ENCODE measurements around the gene FASLG.

FASLG gene

DNA sequence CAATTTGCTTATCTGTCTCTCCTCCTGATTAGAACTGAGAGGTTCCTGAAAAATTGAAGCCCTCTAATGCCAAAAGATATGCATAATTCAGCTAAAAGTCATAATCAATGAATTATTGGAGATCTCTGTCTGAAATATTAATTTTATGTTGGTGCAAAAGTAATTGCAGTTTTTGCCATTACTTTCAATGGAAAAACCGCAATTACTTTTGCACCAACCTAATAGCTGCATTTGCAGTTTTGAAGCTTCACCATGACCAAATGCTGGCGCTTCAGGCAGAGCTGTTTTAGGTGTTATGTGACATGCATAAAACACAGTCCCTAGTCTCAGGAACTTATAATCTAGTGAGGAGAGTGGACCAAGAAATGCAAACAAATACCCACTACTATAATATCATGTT lies 29.7 kb upstream of the FASLG start:
- H3K36me3 ChIP-seq (ENCODE audit: insufficient read depth, low read length): no peaks in the 10 kb centered on the region

DNA sequence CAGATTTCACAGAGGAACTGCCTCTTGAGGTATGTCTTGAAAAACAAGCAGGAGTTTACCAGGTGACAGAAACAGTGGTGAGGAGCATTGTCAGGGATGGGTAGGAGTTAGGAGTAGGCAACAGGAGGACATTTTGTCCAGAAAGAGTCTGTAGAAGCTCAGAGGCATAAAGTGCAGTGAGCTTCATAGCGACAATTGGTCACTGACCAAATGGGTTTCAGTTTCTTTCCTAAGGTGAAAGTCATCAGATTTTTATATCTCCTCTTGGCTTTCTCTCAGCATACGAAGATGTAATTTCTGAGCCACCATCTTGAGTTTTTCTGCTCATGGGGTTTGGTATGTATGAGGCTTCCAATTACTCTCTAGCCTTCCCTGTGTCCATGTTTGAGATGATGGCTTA lies 29.3 kb upstream of the FASLG start:
- Histone ChIP-seq H3K9ac (ENCODE audit: low read depth, low read length) (no peak overlapping the region), H3K9me3 (replicated peaks; ENCODE audit: low read length) (no peaks in the 10 kb centered on the region), H3K36me3 (ENCODE audit: insufficient read depth, low read length) (no peaks in the 10 kb centered on the region), H3K27me3 (ENCODE audit: control insufficient read depth, insufficient read depth, low read length) (no peaks in the 10 kb centered on the region), H3K4me2 (ENCODE audit: low read length) (peak overlapping the region; percentile 46), H3K4me3 (ENCODE audit: low read length) (no peak overlapping the region), H3K4me1 (ENCODE audit: control insufficient read depth, insufficient read depth, low read length) (peaks cover 18% of the 10 kb centered on the region)

More for the DNA sequence above, 29.7 kb upstream of the FASLG start:
- H3K4me2 ChIP-seq (ENCODE audit: low read length): no peak overlapping the region
- H3K9me3 ChIP-seq (replicated peaks; ENCODE audit: low read length): no peaks in the 10 kb centered on the region
- H3K27me3 ChIP-seq (ENCODE audit: control insufficient read depth, insufficient read depth, low read length): no peaks in the 10 kb centered on the region
- H3K9ac ChIP-seq (ENCODE audit: low read depth, low read length): no peak overlapping the region
- H3K4me1 ChIP-seq (ENCODE audit: control insufficient read depth, insufficient read depth, low read length): peaks cover 18% of the 10 kb centered on the region
- H3K4me3 ChIP-seq (ENCODE audit: low read length): no peak overlapping the region

DNA sequence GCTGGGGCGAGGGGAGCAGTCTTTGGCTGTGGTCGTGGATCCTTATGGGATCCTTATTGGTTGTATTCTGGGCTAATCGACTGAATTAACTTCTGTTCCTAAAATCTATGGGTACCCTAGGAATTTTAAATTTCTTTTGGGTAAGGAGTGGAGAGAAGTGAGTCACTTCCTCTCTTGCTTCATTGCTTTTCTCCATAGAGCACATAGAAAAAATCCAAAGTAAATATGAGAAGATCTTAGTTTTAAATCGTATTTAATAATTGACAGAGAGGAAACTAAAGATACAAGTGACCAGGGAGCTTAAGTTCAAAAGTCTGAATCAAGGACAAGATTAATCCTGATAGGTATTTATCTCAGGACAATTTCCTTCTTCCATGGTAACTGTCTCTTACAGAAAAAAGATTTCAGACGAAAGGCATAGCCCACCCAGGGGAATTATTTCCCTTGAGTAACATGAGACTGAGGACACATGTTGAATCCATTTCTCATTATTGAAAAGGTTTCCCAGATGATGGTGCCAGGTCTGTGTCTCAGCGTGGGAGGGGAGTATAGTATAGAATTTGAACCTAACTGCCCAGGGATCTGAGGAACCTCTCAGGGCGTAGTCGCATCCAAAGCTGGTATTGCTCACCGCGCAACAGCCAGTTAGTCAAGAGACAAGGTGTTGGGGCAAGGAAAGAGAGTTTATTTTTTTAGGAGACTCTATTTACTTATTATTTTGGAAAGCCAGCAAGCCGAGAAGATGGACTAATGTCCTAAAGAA lies 28.7 kb upstream of the FASLG start:
- no peaks in the 10 kb centered on the region for H3K36me3 ChIP-seq (ENCODE audit: insufficient read depth, low read length)
- H3K4me2 ChIP-seq (ENCODE audit: low read length): peak overlapping the region; percentile 61

GRCh38 chr1:172630868-172631267 lies 28.0 kb upstream of the FASLG start:
- H3K9ac ChIP-seq (ENCODE audit: low read depth, low read length): no peak overlapping the region
- H3K4me3 ChIP-seq (ENCODE audit: low read length): peak overlapping the region; percentile 0
- H3K4me1 ChIP-seq (ENCODE audit: control insufficient read depth, insufficient read depth, low read length): peaks cover 18% of the 10 kb centered on the region
- no peaks in the 10 kb centered on the region for H3K27me3 ChIP-seq (ENCODE audit: control insufficient read depth, insufficient read depth, low read length)
- no peaks in the 10 kb centered on the region for H3K36me3 ChIP-seq (ENCODE audit: insufficient read depth, low read length)
- H3K4me2 ChIP-seq (ENCODE audit: low read length): peak overlapping the region; percentile 61
- H3K9me3 ChIP-seq (replicated peaks; ENCODE audit: low read length): no peaks in the 10 kb centered on the region

More for the DNA sequence above, 28.7 kb upstream of the FASLG start:
- H3K4me1 ChIP-seq (ENCODE audit: control insufficient read depth, insufficient read depth, low read length): peaks cover 18% of the 10 kb centered on the region
- no peaks in the 10 kb centered on the region for H3K27me3 ChIP-seq (ENCODE audit: control insufficient read depth, insufficient read depth, low read length)
- H3K4me3 ChIP-seq (ENCODE audit: low read length): peak overlapping the region; percentile 0
- no peak overlapping the region for H3K9ac ChIP-seq (ENCODE audit: low read depth, low read length)
- no peaks in the 10 kb centered on the region for H3K9me3 ChIP-seq (replicated peaks; ENCODE audit: low read length)

DNA sequence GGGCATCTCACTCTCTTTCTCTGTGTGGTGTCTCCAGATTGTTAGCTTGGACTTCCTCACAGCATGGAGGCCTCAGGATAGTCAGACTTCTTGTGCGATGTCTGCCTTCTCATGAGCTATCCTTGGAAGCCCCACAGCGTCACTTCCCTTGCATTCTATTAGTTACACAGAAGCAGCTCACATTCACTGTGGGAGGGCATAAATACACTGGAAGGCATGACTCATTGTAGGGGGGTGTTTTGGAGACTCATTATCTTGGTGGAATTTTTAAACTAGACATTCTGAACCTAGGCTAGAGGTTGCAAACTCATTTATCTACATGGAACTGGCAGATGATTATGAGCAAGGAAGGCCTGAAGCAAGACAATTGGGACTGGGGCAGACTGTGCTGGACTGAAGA lies 21.4 kb upstream of the FASLG start:
- Histone ChIP-seq H3K27me3 (ENCODE audit: control insufficient read depth, insufficient read depth, low read length) (no peaks in the 10 kb centered on the region), H3K4me2 (ENCODE audit: low read length) (no peak overlapping the region), H3K4me1 (ENCODE audit: control insufficient read depth, insufficient read depth, low read length) (peaks cover 31% of the 10 kb centered on the region), H3K9ac (ENCODE audit: low read depth, low read length) (peak overlapping the region; percentile 69), H3K4me3 (ENCODE audit: low read length) (peak overlapping the region; percentile 3), H3K9me3 (replicated peaks; ENCODE audit: low read length) (peaks cover 8% of the 10 kb centered on the region), H3K36me3 (ENCODE audit: insufficient read depth, low read length) (no peaks in the 10 kb centered on the region)

GRCh38 chr1:172638249-172638648 lies 20.7 kb upstream of the FASLG start:
- no peaks in the 10 kb centered on the region for H3K36me3 ChIP-seq (ENCODE audit: insufficient read depth, low read length)
- peak overlapping the region; percentile 65 for H3K4me2 ChIP-seq (ENCODE audit: low read length)
- no peaks in the 10 kb centered on the region for H3K27me3 ChIP-seq (ENCODE audit: control insufficient read depth, insufficient read depth, low read length)
- peaks cover 8% of the 10 kb centered on the region for H3K9me3 ChIP-seq (replicated peaks; ENCODE audit: low read length)
- H3K4me1 ChIP-seq (ENCODE audit: control insufficient read depth, insufficient read depth, low read length): peaks cover 37% of the 10 kb centered on the region
- H3K9ac ChIP-seq (ENCODE audit: low read depth, low read length): peak overlapping the region; percentile 69
- peak overlapping the region; percentile 32 for H3K4me3 ChIP-seq (ENCODE audit: low read length)

GRCh38 chr1:172638885-172639831 lies 19.7 kb upstream of the FASLG start:
- Histone ChIP-seq H3K4me3 (ENCODE audit: low read length) (peak overlapping the region; percentile 17), H3K27me3 (ENCODE audit: control insufficient read depth, insufficient read depth, low read length) (no peaks in the 10 kb centered on the region), H3K4me2 (ENCODE audit: low read length) (peak overlapping the region; percentile 65), H3K4me1 (ENCODE audit: control insufficient read depth, insufficient read depth, low read length) (peaks cover 47% of the 10 kb centered on the region), H3K36me3 (ENCODE audit: insufficient read depth, low read length) (no peaks in the 10 kb centered on the region), H3K9ac (ENCODE audit: low read depth, low read length) (peak overlapping the region; percentile 69), H3K9me3 (replicated peaks; ENCODE audit: low read length) (peaks cover 8% of the 10 kb centered on the region)

DNA sequence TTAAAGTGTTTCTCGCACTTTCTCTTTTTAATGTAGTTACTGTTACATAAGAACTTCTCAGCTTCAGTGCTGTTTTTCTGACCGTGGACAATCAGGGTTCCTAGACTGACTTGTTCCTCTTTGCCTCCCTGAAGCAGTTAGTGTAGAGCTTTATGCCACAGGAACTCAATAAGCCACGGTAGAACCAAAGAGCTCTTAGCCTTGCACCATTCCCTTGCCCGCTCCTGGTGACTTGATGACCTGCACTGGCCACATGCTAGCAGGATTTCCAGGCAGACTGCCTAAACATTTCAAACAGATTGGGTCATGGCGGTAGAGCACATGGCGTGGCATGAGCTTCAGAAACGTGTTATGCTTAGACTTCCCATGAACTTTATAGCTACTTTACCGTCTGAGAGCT lies 18.8 kb upstream of the FASLG start:
- H3K9ac ChIP-seq (ENCODE audit: low read depth, low read length): no peak overlapping the region
- no peaks in the 10 kb centered on the region for H3K36me3 ChIP-seq (ENCODE audit: insufficient read depth, low read length)
- peaks cover 8% of the 10 kb centered on the region for H3K9me3 ChIP-seq (replicated peaks; ENCODE audit: low read length)
- H3K4me3 ChIP-seq (ENCODE audit: low read length): no peak overlapping the region
- peaks cover 47% of the 10 kb centered on the region for H3K4me1 ChIP-seq (ENCODE audit: control insufficient read depth, insufficient read depth, low read length)
- no peaks in the 10 kb centered on the region for H3K27me3 ChIP-seq (ENCODE audit: control insufficient read depth, insufficient read depth, low read length)
- no peak overlapping the region for H3K4me2 ChIP-seq (ENCODE audit: low read length)

DNA sequence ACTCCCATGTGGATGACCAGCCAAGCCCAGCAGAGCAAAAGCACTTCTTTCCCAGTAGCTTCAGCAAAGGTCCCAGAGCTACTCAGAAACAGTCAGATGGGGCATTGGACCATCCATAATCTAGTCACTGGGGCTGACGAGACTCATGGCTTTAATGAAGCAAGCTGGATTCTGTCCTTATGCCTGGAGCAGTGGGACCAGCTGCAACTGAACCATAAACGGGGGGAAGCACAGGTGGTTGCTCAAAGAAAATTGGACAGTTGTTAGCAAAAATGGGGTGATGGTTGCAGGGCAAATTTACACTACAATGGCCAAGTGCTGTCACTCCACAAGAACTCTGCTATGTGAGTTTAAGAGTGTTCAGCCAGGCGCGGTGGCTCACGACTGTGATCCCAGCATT lies 17.4 kb upstream of the FASLG start:
- Histone ChIP-seq H3K9me3 (replicated peaks; ENCODE audit: low read length) (peaks cover 8% of the 10 kb centered on the region), H3K9ac (ENCODE audit: low read depth, low read length) (no peak overlapping the region), H3K4me3 (ENCODE audit: low read length) (no peak overlapping the region), H3K4me1 (ENCODE audit: control insufficient read depth, insufficient read depth, low read length) (peaks cover 47% of the 10 kb centered on the region), H3K4me2 (ENCODE audit: low read length) (no peak overlapping the region), H3K27me3 (ENCODE audit: control insufficient read depth, insufficient read depth, low read length) (no peaks in the 10 kb centered on the region), H3K36me3 (ENCODE audit: insufficient read depth, low read length) (no peaks in the 10 kb centered on the region)

- Histone ChIP-seq H3K36me3 (ENCODE audit: insufficient read depth, low read length) (no peaks in the 10 kb centered on the region), H3K9me3 (replicated peaks; ENCODE audit: low read length) (no peaks in the 10 kb centered on the region), H3K4me2 (ENCODE audit: low read length) (no peak overlapping the region), H3K4me3 (ENCODE audit: low read length) (no peak overlapping the region), H3K9ac (ENCODE audit: low read depth, low read length) (no peak overlapping the region), H3K4me1 (ENCODE audit: control insufficient read depth, insufficient read depth, low read length) (peaks cover 38% of the 10 kb centered on the region), H3K27me3 (ENCODE audit: control insufficient read depth, insufficient read depth, low read length) (no peaks in the 10 kb centered on the region)
These were observed 15.9 kb upstream of the FASLG start for GRCh38 chr1:172642970-172643369.

GRCh38 chr1:172646653-172647052 lies 12.2 kb upstream of the FASLG start:
- Histone ChIP-seq H3K27me3 (ENCODE audit: control insufficient read depth, insufficient read depth, low read length) (no peaks in the 10 kb centered on the region), H3K9me3 (replicated peaks; ENCODE audit: low read length) (no peaks in the 10 kb centered on the region), H3K4me2 (ENCODE audit: low read length) (no peak overlapping the region), H3K4me1 (ENCODE audit: control insufficient read depth, insufficient read depth, low read length) (peaks cover 16% of the 10 kb centered on the region), H3K4me3 (ENCODE audit: low read length) (no peak overlapping the region), H3K9ac (ENCODE audit: low read depth, low read length) (no peak overlapping the region), H3K36me3 (ENCODE audit: insufficient read depth, low read length) (no peaks in the 10 kb centered on the region)
